DMS53 treated with DMSO at 0.1 percent for 48 hours (cell line): ENCODE measurements around the gene HMCN2.
"Not testable (repeated sequence)": the region's sequence is repeated elsewhere in the genome, so short reads cannot be mapped to it uniquely, and the experiment has no call there.

Experiments used
- DNase-seq: peaks from one replicate; lab custom pipeline; 2025; ENCODE audit not compliant: unreplicated experiment; lab: John Stamatoyannopoulos, UW

The HMCN2 gene

GRCh38 chr9:130239741-130240241, 25.8 kb upstream of the HMCN2 start:
- DNase-seq, result no peak

DNA sequence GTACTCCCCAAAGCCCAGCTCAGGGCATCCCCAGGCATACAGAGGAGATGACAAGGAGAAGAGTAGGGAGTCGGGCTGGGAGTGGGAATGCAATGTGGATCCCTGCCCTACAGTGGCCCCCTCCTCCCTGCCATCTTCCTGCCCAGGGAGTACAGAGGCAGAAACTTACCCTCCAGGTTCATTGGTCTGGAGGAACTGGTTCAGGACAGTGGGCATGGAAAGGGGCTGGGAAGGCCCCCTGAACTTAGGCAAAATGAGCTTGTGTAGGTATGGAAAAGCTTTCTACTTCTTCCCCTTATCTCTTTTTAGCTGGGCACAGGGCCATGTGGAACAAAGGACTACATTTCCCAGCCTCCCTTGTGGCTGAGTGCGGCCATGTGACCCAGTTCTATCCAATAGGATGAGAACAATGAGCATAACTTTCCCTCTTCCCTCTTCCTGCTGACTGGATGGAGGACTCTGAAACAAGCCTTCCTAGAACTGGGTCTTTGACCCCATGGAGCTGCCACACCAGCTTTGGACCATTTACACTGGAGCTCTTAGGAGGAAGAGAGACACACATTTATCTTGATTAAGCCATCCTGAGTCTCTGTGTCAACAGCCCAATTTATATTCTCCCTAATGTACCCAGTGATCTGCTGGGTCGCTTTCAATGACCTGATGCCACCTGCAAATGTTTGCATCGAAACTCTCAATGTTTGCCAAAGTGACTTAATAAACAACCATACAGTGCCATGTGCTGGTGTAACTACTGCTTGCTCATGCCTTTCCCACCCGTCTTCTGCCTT, 25.0 kb upstream of the HMCN2 start:
- peak; percentile 84 for DNase-seq

DNA sequence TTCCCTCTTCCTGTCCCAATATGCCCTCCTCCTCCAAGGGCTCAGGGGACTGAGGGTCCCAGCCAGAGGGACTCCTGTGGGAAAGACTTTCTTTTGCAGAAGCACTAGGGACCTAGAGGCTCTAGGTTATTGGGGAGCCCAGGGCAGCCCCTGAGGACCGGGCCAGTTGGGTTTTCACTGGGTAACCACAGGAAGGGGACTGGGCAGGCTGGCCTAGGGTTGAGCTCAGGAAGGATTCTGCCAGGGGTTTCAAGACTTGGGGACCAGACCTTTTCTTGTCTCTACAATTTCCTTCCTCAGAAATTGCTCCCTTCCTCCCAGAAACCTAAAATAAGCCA, 24.4 kb upstream of the HMCN2 start:
- no peak for DNase-seq

GRCh38 chr9:130242270-130243014, 23.1 kb upstream of the HMCN2 start:
- DNase-seq, result no peak

DNA sequence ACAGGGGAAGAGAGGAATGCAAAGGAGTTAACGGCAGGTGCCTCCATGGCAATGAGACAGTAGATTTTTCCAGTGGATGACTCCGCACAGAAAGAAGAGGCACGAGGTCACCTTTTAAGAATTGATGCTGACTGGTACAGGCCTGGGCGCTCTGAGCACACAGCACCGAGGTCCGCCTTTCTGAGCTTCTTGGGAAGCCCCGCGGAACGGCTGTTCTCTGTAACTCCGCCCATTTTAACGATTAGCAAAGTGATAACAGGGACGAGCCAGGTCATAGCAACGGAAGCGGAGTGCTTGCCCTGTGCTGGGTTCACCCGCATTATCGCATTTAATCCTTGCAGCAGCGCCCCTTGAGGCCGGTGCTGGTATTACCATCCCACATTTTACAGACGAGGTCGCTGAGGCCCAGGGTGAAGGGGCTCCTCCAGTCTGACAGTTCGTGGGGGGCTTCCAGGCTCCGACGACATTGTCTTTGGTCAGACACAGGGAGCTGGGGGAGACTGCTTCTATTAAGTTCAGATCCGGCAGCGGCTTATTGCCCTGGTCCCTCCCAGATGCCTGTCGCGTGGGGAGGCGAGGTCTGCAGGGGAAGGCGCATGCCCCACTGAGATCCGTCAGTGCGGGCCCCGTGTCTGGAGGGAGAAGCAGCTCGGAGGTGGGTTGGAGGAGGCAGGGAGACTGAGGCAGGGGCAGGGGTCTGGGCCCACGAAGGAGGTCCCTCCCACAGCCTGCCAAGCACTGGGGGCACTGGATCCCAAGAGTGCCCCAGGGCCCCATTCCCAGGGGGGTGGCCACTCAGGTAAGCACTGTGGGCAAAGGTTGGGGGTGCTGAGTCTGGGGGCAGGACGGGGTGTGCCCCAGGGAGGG, 22.3 kb upstream of the HMCN2 start:
- DNase-seq, result peak; percentile 85

DNA sequence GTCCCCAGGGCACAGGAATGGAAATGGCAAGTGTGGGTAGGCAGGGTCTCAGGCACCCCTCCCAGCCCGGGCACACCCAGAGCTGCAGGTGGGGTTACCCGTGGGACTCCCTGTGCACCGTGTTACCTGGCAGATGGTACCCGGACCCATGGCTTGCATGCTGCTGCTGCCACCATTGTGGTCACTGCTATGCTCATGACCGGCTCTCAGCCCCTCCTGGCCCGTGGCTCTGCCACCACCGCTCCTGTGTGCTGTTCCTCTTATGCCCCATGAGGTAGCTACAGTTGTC, 21.7 kb upstream of the HMCN2 start:
- no peak for DNase-seq

DNA sequence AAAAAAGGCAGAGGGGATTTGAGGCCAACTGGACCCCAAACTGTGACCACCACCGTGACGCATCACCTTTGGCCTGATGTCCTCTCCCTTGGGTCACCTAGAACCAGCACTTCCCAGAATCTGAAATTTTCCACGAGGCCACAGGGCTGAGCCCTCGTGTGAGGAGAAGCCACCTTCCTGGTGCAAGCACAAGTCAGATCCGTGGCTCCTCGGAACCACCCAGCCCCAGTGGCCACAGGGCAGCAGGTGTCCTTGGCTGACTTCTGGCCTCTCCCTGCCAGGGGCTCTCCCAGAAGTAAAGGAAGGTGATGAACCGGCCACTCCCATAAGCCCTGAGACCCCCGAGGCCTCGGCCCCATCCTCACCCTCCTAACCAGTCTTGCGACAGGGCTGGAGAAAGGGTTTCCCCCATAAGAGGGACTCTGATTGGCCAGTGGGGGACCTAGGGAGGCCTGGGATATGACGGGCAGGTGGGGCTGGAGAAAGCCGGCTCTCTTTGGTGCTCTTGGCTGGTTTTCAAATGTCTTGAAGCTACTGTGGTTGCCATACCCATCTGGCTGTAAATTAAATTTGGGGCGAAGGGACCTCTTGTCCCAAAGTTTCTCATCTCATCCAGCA, 20.9 kb upstream of the HMCN2 start:
- no peak for DNase-seq

- DNase-seq, result no peak
These were observed 20.1 kb upstream of the HMCN2 start for GRCh38 chr9:130245474-130245873.

DNA sequence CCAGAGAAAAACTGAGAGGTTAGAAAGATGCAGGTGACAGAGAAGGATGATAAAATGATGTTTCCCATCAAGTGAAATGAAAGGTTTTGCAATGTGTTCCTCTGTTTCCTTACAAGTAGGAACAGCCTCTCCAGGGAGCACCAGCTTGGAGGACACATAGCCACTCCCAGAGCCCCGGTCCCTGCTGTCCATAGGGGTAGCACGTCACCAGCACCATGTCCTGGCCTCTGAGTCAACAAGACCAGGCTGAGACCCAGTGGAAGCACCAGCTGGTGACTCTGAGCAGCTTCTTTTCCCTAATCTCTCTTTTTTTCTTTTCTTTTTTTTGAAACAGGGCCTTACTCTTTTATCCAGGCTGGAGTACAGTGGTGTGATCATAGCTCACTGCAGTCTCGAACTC, 19.4 kb upstream of the HMCN2 start:
- DNase-seq, result no peak

DNA sequence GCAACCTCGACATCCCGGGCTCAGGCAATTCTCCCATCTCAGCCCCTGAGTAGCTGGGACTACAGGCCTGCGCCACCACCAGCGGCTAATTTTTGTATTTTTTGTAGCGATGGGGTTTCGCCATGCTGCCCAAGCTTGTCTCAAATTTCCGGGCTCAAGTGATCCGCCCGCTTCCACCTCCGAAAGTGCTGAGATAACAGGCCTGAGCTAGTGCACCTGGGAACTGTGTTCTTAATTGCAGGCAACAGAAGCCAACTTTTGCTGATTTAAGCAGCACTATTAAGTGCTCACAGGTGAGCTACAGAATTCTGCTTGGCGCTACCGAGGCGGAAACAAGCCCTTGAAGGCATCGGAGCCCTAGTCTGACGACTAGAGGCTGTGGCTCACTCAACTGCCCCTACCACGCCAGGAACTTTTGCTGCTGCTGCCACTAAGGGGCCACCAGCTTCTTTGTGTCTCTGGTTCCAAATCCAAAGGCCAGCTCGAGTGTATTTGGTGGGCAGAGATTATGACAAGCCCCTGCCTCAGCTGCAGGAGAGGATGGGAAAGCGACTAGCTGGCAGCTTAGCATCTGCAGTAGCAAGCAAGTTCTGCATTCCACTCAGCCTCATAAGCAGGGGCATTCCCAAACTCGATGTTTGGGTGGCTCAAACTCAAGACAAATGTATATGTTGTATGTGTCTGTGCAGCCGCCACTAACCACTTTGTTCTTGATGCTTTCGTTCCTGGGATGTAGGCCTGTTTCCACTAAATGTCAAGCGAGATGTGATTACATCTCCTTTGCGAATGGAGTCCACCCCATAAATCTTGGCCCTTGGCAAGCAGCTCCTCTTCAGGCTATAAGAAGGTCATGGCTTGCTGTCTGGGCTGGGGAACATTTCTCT, 10.6 kb upstream of the HMCN2 start:
- DNase-seq, result no peak

GRCh38 chr9:130255631-130256134, 9.9 kb upstream of the HMCN2 start:
- no peak for DNase-seq

DNA sequence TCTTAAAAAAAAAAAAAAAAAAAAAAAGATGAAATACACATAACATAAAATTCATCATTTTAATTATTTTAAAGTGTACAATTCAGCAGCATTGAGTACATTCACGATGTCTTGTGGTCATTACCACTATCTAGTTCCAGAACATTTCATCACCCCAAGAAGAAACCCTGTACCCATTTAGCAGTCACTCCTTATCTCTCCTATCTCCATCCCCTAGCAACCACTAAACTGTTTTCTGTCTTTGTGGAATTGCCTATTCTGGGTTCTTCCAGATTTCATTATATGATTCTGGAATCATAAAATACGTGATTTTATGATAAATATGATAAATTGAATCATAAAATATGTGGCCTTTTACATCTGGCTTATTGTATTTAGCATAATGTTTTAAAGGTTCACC, 8.9 kb upstream of the HMCN2 start:
- no peak for DNase-seq

- not testable (repeated sequence) for DNase-seq
These were observed 7.4 kb upstream of the HMCN2 start for GRCh38 chr9:130258137-130258536.

GRCh38 chr9:130259044-130259443, 6.5 kb upstream of the HMCN2 start:
- no peak for DNase-seq

DNA sequence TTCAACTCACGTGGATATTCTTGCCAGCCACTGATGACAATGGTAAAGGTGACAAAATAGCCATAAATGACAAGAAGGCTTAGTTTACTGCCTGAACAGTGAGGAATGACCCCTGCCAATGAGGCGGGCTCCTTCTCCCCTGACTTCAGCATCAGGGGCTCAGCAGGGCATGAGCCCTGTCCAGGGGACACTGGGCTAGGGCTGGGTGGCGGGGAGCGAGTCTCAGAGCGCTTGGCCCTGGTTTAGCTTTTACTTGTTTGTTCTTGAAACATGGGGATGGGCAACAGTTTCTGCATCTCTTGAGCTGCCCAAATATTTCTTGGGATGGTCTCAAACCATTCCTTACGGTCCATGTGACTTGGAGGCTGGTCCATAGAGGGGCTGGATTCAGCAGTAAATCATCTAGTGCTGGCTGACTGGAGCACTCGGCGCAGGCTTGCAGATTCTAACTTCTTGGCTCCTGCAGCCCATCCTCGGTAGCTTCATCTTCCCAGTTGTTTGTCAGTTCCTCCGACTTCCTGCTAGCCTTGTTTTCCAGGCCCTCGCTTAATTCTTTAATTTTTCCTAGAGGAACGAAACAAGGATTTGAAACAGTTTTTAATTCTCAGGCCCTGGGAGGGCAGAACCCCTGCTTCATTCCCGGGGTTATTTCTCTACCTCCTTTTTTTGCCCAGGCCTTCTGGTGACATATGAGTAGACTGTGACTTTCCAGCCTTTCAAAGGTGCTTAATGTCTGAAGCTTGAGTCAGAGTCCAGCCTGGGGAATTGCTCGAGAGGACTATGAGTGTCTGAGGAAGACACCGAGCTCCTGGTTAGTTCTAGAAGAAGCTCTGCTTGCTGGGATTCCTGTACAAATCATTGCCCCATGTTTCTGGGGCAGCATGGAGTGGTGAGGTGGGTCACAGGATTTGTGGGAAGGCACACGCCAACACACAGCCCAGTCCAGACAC, 4.5 kb upstream of the HMCN2 start:
- DNase-seq, result no peak

- no peak for DNase-seq
These were observed 3.4 kb upstream of the HMCN2 start for GRCh38 chr9:130262061-130262745.

GRCh38 chr9:130262771-130263170, 2.8 kb upstream of the HMCN2 start:
- DNase-seq, result no peak

DNA sequence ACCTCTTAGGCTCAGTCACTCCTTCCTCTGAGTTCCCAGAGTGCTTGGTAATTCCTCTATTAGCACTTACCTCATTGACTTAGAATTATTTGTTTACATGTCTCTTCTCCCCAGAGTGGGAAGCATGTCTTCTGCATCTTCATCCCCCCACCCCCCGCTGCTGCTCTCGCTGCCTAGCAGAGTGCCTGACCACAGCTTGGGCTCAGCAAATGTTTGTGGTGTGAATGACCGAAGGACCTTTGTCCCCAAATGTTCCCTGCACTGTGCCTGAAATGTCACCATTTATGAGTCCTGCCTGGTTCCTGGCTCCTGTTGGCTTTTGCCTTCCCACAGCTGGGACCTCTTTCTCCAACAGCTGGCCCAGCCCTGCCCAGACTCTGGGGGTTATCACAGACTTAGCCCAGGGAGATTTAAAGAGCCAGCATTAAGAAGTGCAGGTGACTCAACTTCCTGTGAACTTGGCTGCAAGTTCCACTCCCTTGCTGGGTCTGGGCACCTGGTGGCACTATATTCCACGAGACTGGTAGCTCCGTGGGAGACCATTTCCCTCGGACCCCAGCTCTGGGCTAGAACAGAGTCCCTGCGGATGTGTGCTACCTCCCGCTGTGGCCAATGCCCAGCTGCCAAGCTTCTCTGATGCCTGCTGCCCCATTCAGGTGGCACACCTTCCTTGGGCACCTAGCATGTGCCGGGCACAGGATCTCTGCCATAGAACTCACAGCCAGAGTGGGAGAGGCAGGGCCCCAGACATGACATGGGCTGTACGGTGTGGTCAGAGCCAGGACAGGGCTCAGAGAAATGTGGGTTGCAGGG, 1.8 kb upstream of the HMCN2 start:
- DNase-seq, result no peak
